Activated CD8-positive, alpha-beta T cell treated with anti-CD3 and anti-CD28 coated beads for 36 hours (primary cell): Measurements from ENCODE around the gene MKRN1. TPM values are rescaled to one million over a fixed set of nuclear protein-coding genes. Genes with fewer than 3 reads are reported as not detected.

Source experiments
- ATAC-seq: fragments of 200-7000 bp; cut with Tn5 transposase; one replicate; pipeline ENCODE4 v1.10.0; 2021; ENCODE audit warnings: mild to moderate bottlenecking, moderate library complexity
- CTCF ChIA-PET: fragments of 350-600 bp; sonication (Branson Sonifier 250); formaldehyde crosslinking; loops from one replicate; lab custom pipeline; 2021; ENCODE audit warnings: antibody characterized with exemption; lab: Charles Lee
- POLR2A ChIA-PET: fragments of 350-600 bp; sonication (Branson Sonifier 250); formaldehyde crosslinking; loops from one replicate; lab custom pipeline; 2021; ENCODE audit warnings: antibody characterized with exemption; lab: Charles Lee
- DNase-seq: peaks from one replicate; pipeline ENCODE4 v3.0.0-alpha.2; 2020
- H3K27ac Mint-ChIP-seq: one replicate; pipeline ENCODE4 v1.8.0; 2021; ENCODE audit warnings: mild to moderate bottlenecking, mixed read lengths
- H3K27me3 Mint-ChIP-seq: one replicate; pipeline ENCODE4 v1.8.0; 2021; ENCODE audit warnings: mixed read lengths
- H3K36me3 Mint-ChIP-seq: one replicate; pipeline ENCODE4 v1.8.0; 2021; ENCODE audit warnings: low read depth, mixed read lengths
- H3K4me1 Mint-ChIP-seq: one replicate; pipeline ENCODE4 v1.8.0; 2021; ENCODE audit warnings: low read depth, mixed read lengths
- H3K4me3 Mint-ChIP-seq: one replicate; pipeline ENCODE4 v1.8.0; 2021; ENCODE audit warnings: mild to moderate bottlenecking, moderate library complexity, mixed read lengths
- H3K9me3 Mint-ChIP-seq: one replicate; pipeline ENCODE4 v1.8.0; 2021; ENCODE audit warnings: mixed read lengths
- CTCF ChIP-seq: fragments of 200-600 bp; IDR thresholded peaks from one replicate; pipeline ENCODE4 v1.8.0; 2022; ENCODE audit warnings: antibody characterized with exemption, mild to moderate bottlenecking
- intact Hi-C: fragments of 100-400 bp; cut with micrococcal nuclease; formaldehyde crosslinking; loops from one replicate; pipeline ENCODE4 v1.10.0; 2022
- total RNA-seq, 2 experiments: library from RNA; stranded (reverse); gene quantifications; one replicate each; pipeline ENCODE4 v1.2.3, GENCODE V29; 2021

MKRN1 gene
- total RNA-seq, 2 experiments from 2014 or later = 55.5 to 56.4 TPM

GRCh38 chr7:140451716-140452115 is 27.6 kb downstream of the MKRN1 start:
- ChIA-PET CTCF (interaction anchor here (0.7 to 3.6 kb wide), 3 partner anchors 8 to 24 kb away, joined by 3 to 26 read pairs (median 4); no protein-coding TSS in a partner anchor), POLR2A (interaction anchor here (0.7 kb wide), 1 partner anchor 11 kb away, joined by 3 read pairs; no protein-coding TSS in a partner anchor)
- Mint-ChIP-seq H3K27ac (no peak overlapping the region), H3K36me3 (peaks cover 18% of the 10 kb centered on the region), H3K9me3 (no peaks in the 10 kb centered on the region), H3K4me1 (peaks cover 22% of the 10 kb centered on the region), H3K27me3 (no peaks in the 10 kb centered on the region), H3K4me3 (no peak overlapping the region)
- no peak for DNase-seq
- no peak for TF ChIP-seq CTCF
- intact Hi-C loops = no loop called here
- ATAC-seq = no peak

- DNase-seq (no peak), ATAC-seq (no peak)
- ChIA-PET POLR2A (no interaction called here), CTCF (no interaction called here)
- Mint-ChIP-seq H3K4me3 (no peak overlapping the region), H3K4me1 (peaks cover 14% of the 10 kb centered on the region), H3K36me3 (no peaks in the 10 kb centered on the region), H3K27me3 (no peaks in the 10 kb centered on the region), H3K27ac (no peak overlapping the region), H3K9me3 (no peaks in the 10 kb centered on the region)
- intact Hi-C loops = no loop called here
- no peak for TF ChIP-seq CTCF
Observed at GRCh38 chr7:140448781-140449480, 30.4 kb downstream of the MKRN1 start.

- POLR2A ChIA-PET = no interaction called here
- H3K36me3 Mint-ChIP-seq = no peaks in the 10 kb centered on the region
Observed at GRCh38 chr7:140447841-140448240, 31.5 kb downstream of the MKRN1 start.

GRCh38 chr7:140446467-140446866 is 32.8 kb downstream of the MKRN1 start:
- H3K36me3 Mint-ChIP-seq = no peaks in the 10 kb centered on the region
- no peak for TF ChIP-seq CTCF
- no peaks in the 10 kb centered on the region for H3K9me3 Mint-ChIP-seq
- no peak overlapping the region for H3K4me3 Mint-ChIP-seq
- ChIA-PET POLR2A (interaction anchor here (1.3 kb wide), 1 partner anchor 9 kb away, joined by 5 read pairs; no protein-coding TSS in a partner anchor), CTCF (no interaction called here)
- intact Hi-C loops = no loop called here
- no peak for DNase-seq
- H3K27ac Mint-ChIP-seq = no peak overlapping the region
- H3K4me1 Mint-ChIP-seq = peaks cover 8% of the 10 kb centered on the region
- no peak for ATAC-seq
- no peaks in the 10 kb centered on the region for H3K27me3 Mint-ChIP-seq

More at GRCh38 chr7:140447841-140448240, 31.5 kb downstream of the MKRN1 start:
- H3K27ac Mint-ChIP-seq = no peak overlapping the region
- H3K4me3 Mint-ChIP-seq = no peak overlapping the region
- CTCF ChIA-PET = no interaction called here
- DNase-seq (no peak), ATAC-seq (no peak)
- TF ChIP-seq CTCF = no peak
- no peaks in the 10 kb centered on the region for H3K9me3 Mint-ChIP-seq
- intact Hi-C loops = no loop called here
- H3K27me3 Mint-ChIP-seq = no peaks in the 10 kb centered on the region
- peaks cover 11% of the 10 kb centered on the region for H3K4me1 Mint-ChIP-seq

- peaks cover 9% of the 10 kb centered on the region for H3K4me1 Mint-ChIP-seq
- CTCF ChIA-PET = no interaction called here
- H3K27me3 Mint-ChIP-seq = no peaks in the 10 kb centered on the region
- no peak overlapping the region for H3K4me3 Mint-ChIP-seq
- intact Hi-C loops = no loop called here
- H3K27ac Mint-ChIP-seq = no peak overlapping the region
- H3K36me3 Mint-ChIP-seq = peaks cover 1% of the 10 kb centered on the region
- DNase-seq (no peak), ATAC-seq (no peak)
- TF ChIP-seq CTCF = no peak
- POLR2A ChIA-PET = no interaction called here
- H3K9me3 Mint-ChIP-seq = no peaks in the 10 kb centered on the region
Observed at GRCh38 chr7:140441519-140441918, 37.8 kb downstream of the MKRN1 start.
